NCI-H1436 treated with DMSO at 0.1 percent for 48 hours (cell line): ENCODE data around the gene PRKCZ.
A peak's percentile ranks its signal among the peaks of the same experiment; 100 is the strongest.

Experiments
- DNase-seq: peaks from one replicate; lab custom pipeline; 2025; lab: John Stamatoyannopoulos, UW

The PRKCZ gene

GRCh38 chr1:2179283-2180013 is 129.2 kb downstream of the PRKCZ start:
- peak; percentile 72 for DNase-seq

- DNase-seq: no peak
These were observed 130.4 kb downstream of the PRKCZ start for GRCh38 chr1:2180297-2181245.

GRCh38 chr1:2181271-2181670 is 131.1 kb downstream of the PRKCZ start:
- no peak for DNase-seq

- no peak for DNase-seq
These were observed 131.5 kb downstream of the PRKCZ start for GRCh38 chr1:2181752-2182151.

- no peak for DNase-seq
These were observed 132.2 kb downstream of the PRKCZ start for GRCh38 chr1:2182376-2182775.

GRCh38 chr1:2183937-2184334 is 133.7 kb downstream of the PRKCZ start:
- no peak for DNase-seq

- DNase-seq: no peak
These were observed 134.3 kb downstream of the PRKCZ start for GRCh38 chr1:2184531-2184930.

- no peak for DNase-seq
These were observed 134.7 kb downstream of the PRKCZ start for GRCh38 chr1:2184934-2185333.

- DNase-seq: no peak
These were observed 136.0 kb downstream of the PRKCZ start for GRCh38 chr1:2185880-2186855.

- DNase-seq: no peak
These were observed 136.7 kb downstream of the PRKCZ start for GRCh38 chr1:2186901-2187300.

- no peak for DNase-seq
These were observed 137.4 kb downstream of the PRKCZ start for GRCh38 chr1:2187619-2188018.

- DNase-seq: no peak
These were observed 138.1 kb downstream of the PRKCZ start for GRCh38 chr1:2188336-2188735.

GRCh38 chr1:2189459-2190425 is 139.5 kb downstream of the PRKCZ start:
- DNase-seq: peak; percentile 54

GRCh38 chr1:2190491-2190976 is 140.3 kb downstream of the PRKCZ start:
- no peak for DNase-seq

- DNase-seq: no peak
These were observed 142.1 kb downstream of the PRKCZ start for GRCh38 chr1:2192031-2192995.

GRCh38 chr1:2193514-2194281 is 143.5 kb downstream of the PRKCZ start:
- DNase-seq: no peak

GRCh38 chr1:2194319-2194897 is 144.2 kb downstream of the PRKCZ start, which contains the start of gene FAAP20:
Gene FAAP20, minus strand, starts transcription at chr1:2194772. Its CDS starts 23 bp downstream, at chr1:2194749.
- no peak for DNase-seq
